AG04450 (cell line): ENCODE data around the gene KDM2B. TPM values are rescaled to one million over a fixed set of nuclear protein-coding genes. Genes with fewer than 3 reads are reported as not detected.

ENCODE experiments used
- CTCF ChIA-PET: fragments of 300-600, 350-600 bp; formaldehyde crosslinking; extraction: SDS; loops from one replicate; lab custom pipeline; 2022; ENCODE audit warnings: antibody characterized with exemption, inconsistent platforms; lab: Charles Lee
- POLR2A ChIA-PET: fragments of 350-600 bp; formaldehyde crosslinking; extraction: SDS; loops from one replicate; lab custom pipeline; 2021; ENCODE audit warnings: antibody characterized with exemption, inconsistent platforms; lab: Yijun Ruan, JAX
- DNase-seq: peaks from one replicate; pipeline ENCODE4 v3.0.0-alpha.2; 2011; ENCODE audit warnings: low read depth, low spot score
- H3K27ac ChIP-seq: one replicate; pipeline ENCODE4 v1.5.1; 2012; ENCODE audit warnings: low read depth, low read length, control low read depth
- H3K27me3 ChIP-seq: one replicate; pipeline ENCODE4 v1.6.0; 2012; ENCODE audit warnings: low read length; ENCODE audit not compliant: control insufficient read depth, insufficient read depth
- H3K4me3 ChIP-seq: 2 replicates; pipeline ENCODE4 v1.5.1; 2011; ENCODE audit warnings: mild to moderate bottlenecking, low read depth, low read length, control low read depth
- H3K9me3 ChIP-seq: 2 replicates; pipeline ENCODE4 v1.5.1; 2012; ENCODE audit warnings: low read length; ENCODE audit not compliant: control insufficient read depth, insufficient read depth
- polyA plus RNA-seq: library from polyadenylated mRNA; depleted of rRNA; stranded (reverse); fragments of >200 nt; gene quantifications from 2 replicates; pipeline ENCODE4 v1.2.3, GENCODE V29; 2011
- TF ChIP-seq, protein P1 (sequence below): IDR thresholded peaks from 2 replicates; pipeline ENCODE4 v1.5.1; 2011; ENCODE audit warnings: low read depth, low read length, control low read depth, inconsistent platforms

Gene KDM2B
- polyA plus RNA-seq, 1 experiment: 12.9 TPM

DNA sequence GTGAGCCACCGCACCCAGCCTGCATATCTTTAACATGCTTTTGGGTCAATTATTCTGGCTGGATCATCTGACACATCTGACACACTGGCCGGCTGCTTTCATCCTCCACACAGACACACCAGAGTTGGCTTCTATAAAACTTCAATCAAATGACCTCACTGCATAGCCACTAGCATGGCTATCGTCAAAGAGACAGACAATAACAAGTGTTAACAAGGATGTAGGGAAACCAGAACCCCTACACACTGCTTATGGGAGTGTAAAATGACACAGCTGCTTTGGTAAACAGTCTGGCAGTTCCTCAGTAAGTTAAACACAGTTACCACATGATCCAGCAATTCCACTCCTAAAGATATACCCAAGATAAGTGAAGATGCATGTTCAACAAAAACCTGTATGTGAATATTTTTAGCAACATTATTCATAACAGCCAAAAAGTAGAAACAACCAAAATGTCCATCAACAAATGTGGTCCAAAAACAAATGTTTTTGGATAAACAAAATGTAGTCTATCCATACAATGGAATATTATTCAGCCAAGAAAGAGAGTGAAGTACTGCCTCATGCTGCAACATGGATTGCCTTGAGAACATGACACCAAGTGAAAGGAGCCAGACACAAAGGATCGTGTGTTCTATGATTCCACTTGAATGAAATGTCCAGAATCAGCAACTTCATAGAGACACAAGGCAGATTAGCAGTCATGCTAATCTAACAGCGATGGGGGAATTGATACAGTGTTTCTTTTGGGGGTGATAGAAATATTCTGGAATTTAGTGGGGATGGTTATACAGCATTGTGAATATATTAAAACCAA is 10.1 kb downstream of the KDM2B start:
- Histone ChIP-seq H3K27ac (no peak overlapping the region), H3K27me3 (no peaks in the 10 kb centered on the region), H3K4me3 (no peak overlapping the region), H3K9me3 (no peaks in the 10 kb centered on the region; the same call in 1 of the 2 replicates)
- ChIA-PET CTCF (no interaction called here), POLR2A (no interaction called here)
- no peak for DNase-seq
- TF ChIP-seq, protein P1, sequence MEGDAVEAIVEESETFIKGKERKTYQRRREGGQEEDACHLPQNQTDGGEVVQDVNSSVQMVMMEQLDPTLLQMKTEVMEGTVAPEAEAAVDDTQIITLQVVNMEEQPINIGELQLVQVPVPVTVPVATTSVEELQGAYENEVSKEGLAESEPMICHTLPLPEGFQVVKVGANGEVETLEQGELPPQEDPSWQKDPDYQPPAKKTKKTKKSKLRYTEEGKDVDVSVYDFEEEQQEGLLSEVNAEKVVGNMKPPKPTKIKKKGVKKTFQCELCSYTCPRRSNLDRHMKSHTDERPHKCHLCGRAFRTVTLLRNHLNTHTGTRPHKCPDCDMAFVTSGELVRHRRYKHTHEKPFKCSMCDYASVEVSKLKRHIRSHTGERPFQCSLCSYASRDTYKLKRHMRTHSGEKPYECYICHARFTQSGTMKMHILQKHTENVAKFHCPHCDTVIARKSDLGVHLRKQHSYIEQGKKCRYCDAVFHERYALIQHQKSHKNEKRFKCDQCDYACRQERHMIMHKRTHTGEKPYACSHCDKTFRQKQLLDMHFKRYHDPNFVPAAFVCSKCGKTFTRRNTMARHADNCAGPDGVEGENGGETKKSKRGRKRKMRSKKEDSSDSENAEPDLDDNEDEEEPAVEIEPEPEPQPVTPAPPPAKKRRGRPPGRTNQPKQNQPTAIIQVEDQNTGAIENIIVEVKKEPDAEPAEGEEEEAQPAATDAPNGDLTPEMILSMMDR: no peak

DNA sequence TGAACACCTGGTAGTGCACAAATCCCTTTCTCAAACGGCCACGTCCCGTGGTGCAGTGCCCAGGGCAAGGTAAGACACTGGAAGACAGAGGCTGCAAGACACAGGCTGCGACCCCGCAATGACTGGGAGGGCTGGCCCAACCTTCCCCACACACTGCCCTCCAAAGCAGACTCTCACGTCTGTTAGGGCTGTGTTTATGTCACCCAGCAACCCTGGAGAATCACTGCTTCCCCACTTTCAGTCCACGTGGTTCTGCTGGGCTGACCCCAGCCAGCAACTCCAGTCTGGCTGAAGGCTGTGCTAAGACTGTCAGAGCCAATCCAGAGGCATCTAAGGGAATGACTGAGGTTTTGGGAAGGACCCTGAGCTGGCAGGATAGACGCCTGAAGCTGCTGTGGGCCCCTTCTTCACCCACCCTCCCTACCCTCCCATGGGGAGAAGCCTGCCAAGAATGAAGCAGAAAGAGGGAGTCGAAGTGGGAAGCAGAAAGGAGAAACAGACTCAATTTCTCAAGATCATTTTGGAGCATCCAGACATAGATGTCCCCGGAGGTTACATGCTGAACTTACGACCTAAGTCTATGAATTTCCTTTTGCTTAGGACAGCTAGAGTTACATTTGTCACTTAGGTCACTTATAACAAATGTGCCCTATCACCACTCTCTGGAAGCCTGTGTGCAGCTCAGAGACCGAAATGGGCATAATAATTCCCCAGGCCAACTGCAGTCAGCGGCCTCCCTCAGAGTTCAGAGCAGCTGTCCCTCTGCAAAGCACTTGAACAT is 11.7 kb downstream of the KDM2B start:
- no peaks in the 10 kb centered on the region for H3K27me3 ChIP-seq
- ChIA-PET POLR2A (no interaction called here), CTCF (interaction anchor here (0.5 kb wide), 1 partner anchor 227 kb away, joined by 6 read pairs; no protein-coding TSS in a partner anchor)
- no peak overlapping the region for H3K4me3 ChIP-seq
- H3K9me3 ChIP-seq: no peaks in the 10 kb centered on the region; the same call in 1 of the 2 replicates
- DNase-seq: no peak
- no peak overlapping the region for H3K27ac ChIP-seq
- TF ChIP-seq, protein P1: no peak

DNA sequence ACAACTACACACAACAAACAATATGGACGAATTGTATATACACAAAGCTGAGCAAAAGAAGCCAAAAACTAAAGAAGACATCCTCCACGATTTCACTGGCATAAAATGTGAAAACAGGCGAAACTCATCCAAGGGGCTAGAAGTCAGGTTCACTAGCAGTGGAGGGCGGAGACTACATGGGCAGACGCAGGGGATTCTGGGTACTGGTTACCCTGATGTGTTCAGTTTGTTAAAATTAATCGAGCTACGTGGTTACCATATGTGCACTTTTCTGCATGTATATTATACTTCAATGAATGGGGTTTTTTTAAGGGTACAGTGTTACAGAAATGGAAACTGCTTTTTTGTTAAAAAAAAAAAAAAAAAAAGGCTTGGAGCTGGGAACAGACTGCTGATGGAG is 12.3 kb downstream of the KDM2B start:
- no peak overlapping the region for H3K4me3 ChIP-seq
- H3K27ac ChIP-seq: no peak overlapping the region
- CTCF ChIA-PET: no interaction called here
- no peaks in the 10 kb centered on the region; the same call in 1 of the 2 replicates for H3K9me3 ChIP-seq
- TF ChIP-seq, protein P1: no peak
- no peaks in the 10 kb centered on the region for H3K27me3 ChIP-seq
- POLR2A ChIA-PET: no interaction called here
- no peak for DNase-seq

DNA sequence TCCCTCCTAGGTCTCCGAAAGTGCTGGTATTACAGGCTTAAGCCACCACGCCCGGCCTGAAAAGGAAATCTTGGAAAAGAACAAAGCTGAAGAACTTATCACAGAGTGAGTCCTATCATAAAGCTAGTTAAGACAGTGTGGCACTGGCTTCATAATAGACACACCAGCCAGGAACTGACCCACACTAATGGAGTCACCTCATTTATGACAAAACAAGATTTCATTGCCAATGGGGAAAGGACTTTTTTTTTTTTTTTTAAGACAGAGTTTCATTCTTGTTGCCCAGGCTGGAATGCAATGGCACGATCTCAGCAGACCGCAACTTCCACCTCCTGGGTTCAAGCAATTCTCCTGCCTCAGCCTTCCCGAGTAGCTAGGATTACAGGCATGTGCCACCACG is 15.7 kb downstream of the KDM2B start:
- H3K27me3 ChIP-seq: no peaks in the 10 kb centered on the region
- H3K4me3 ChIP-seq: no peak overlapping the region
- DNase-seq: no peak
- no peaks in the 10 kb centered on the region for H3K9me3 ChIP-seq
- CTCF ChIA-PET: interaction anchor here (1.4 kb wide), 1 partner anchor 12 kb away, joined by 3 read pairs; no protein-coding TSS in a partner anchor
- POLR2A ChIA-PET: no interaction called here
- H3K27ac ChIP-seq: no peak overlapping the region
- TF ChIP-seq, protein P1: no peak
